ENCODE results near the gene FABP7. TPM values are rescaled to one million over a fixed set of nuclear protein-coding genes. Genes with fewer than 3 reads are reported as not detected.
"Not testable (repeated sequence)": the region's sequence is repeated elsewhere in the genome, so short reads cannot be mapped to it uniquely, and the experiment has no call there.

Gene FABP7
- total RNA-seq, 1 donor from 2014 or later, result not detected

DNA sequence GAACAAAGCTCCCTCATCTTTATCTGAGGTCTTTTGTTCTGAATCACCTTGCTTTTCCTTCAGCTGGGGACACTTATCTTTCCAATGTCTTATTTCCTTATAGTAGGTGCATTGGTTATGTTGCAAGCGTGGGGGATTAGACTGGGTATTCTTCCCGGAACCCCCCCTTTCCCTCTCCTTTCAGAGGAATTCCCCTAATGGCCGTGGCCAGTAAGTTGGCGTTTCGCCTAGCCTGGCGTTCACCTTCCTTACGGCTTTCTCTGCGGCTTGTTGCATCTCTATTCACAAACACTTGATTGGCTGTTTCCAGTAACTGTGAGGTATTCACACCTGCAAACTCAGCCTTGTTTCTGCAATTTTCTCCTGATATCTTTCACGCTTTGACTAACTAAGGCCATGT, 32.8 kb upstream of the FABP7 start:
- Histone ChIP-seq H3K4me1 (no peaks in the 10 kb centered on the region), H3K4me3 (no peak overlapping the region), H3K9me3 (no peaks in the 10 kb centered on the region), H3K27me3 (no peaks in the 10 kb centered on the region), H3K27ac (no peak overlapping the region), H3K36me3 (no peaks in the 10 kb centered on the region)
- ATAC-seq, result no peak
- intact Hi-C loops (cut with DNase I), result no loop called here
- no peak for TF ChIP-seq CTCF (IDR thresholded peaks at IDR 0.05)
- peak; percentile 72 for DNase-seq

DNA sequence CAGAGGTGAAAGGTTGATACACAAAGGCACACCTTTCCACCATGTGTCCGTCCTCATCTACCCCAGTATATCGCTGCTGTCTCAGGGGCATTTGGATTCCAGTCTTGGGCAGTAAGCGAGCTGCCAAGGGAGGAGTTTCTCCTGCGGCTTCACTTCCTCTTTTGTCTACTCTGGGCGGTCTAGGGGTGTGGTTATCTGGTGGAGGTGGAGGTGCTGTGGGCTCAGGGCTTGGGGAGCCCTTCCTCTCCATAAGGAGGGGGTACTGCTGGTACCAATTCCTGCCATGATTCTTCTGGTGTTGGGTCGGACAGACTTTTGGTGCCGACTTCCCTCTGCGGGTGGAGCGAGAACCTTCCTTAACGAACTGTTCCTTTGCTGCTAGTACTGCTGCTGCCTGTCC, 31.9 kb upstream of the FABP7 start:
- no peaks in the 10 kb centered on the region for H3K9me3 ChIP-seq
- H3K27ac ChIP-seq, result no peak overlapping the region
- H3K4me3 ChIP-seq, result no peak overlapping the region
- intact Hi-C loops (cut with DNase I), result no loop called here
- no peak for TF ChIP-seq CTCF (IDR thresholded peaks at IDR 0.05)
- H3K36me3 ChIP-seq, result no peaks in the 10 kb centered on the region
- ATAC-seq (no peak), DNase-seq (no peak)
- H3K4me1 ChIP-seq, result no peaks in the 10 kb centered on the region
- H3K27me3 ChIP-seq, result no peaks in the 10 kb centered on the region

DNA sequence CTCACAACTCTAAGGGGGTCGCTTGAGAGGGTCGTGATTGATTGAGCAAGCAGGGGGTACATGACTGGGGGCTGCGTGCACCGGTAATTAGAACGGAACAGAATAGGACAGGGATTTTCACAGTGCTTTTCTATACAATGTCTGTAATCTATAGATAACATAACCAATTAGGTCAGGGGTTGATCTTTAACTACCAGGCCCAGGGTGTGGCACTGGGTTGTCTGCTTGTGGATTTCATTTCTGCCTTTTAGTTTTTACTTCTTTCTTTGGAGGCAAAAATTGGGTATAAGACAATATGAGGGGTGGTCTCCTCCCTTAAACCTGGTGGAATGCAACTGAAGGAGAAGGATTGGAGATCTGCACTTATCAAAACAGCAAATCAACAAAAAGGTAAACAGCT, 30.6 kb upstream of the FABP7 start:
- H3K4me1 ChIP-seq; ATAC-seq; H3K36me3 ChIP-seq; DNase-seq; H3K4me3 ChIP-seq; H3K9me3 ChIP-seq; H3K27me3 ChIP-seq; H3K27ac ChIP-seq; intact Hi-C loops (cut with DNase I): not testable (repeated sequence)

- TF ChIP-seq CTCF (IDR thresholded peaks at IDR 0.05), result no peak
- peaks cover 5% of the 10 kb centered on the region for H3K4me1 ChIP-seq
- no peaks in the 10 kb centered on the region for H3K27me3 ChIP-seq
- intact Hi-C loops (cut with DNase I), result no loop called here
- ATAC-seq (no peak), DNase-seq (no peak)
- no peaks in the 10 kb centered on the region for H3K9me3 ChIP-seq
- no peak overlapping the region for H3K4me3 ChIP-seq
- H3K27ac ChIP-seq, result no peak overlapping the region
- no peaks in the 10 kb centered on the region for H3K36me3 ChIP-seq
Observed at GRCh38 chr6:122749451-122750050, 30.0 kb upstream of the FABP7 start.

DNA sequence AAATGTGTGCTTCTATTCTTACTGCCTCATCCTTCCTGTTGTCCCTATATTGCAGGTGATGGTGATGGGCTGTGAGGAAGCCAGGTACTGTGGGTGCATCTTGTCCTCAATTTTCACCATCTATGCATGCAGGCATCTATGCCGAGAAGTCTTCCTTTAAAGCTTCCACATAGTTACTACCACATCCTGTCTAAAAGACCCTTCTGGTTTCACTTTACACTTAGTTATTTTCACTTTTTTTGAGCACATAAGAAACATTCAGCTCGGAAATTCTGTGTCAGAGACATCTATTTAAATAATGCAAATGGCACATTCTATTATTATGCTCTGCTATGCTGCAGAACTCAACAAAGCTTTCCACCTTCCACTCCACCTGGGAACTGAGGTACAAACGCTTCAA, 28.2 kb upstream of the FABP7 start:
- Histone ChIP-seq H3K4me3 (no peak overlapping the region), H3K9me3 (no peaks in the 10 kb centered on the region), H3K27me3 (no peaks in the 10 kb centered on the region), H3K27ac (no peak overlapping the region), H3K4me1 (peaks cover 5% of the 10 kb centered on the region), H3K36me3 (no peaks in the 10 kb centered on the region)
- intact Hi-C loops (cut with DNase I), result no loop called here
- TF ChIP-seq CTCF (IDR thresholded peaks at IDR 0.05), result no peak
- ATAC-seq, result no peak
- DNase-seq, result no peak

DNA sequence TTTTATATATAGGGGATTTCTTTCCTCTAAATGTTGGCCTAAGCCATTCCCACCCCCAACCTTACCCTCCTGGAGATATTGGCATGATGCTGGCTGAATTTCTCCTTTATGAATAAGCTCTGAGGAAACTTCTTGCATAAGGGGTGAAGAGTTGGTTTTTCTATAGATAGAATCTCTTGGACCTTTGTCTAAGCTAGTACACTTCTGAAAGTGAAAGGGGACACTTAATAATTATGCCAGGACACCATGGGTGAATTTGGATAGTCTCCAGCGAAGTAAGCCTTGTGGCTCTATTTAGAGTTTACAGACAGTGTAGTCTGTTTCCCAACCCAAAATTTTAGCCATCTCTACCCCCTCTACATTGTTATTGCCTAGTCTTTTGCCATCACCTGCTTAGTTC, 27.1 kb upstream of the FABP7 start:
- no peak for DNase-seq
- H3K27ac ChIP-seq, result peak overlapping the region; percentile 63
- no peak for TF ChIP-seq CTCF (IDR thresholded peaks at IDR 0.05)
- H3K4me1 ChIP-seq, result peaks cover 5% of the 10 kb centered on the region
- ATAC-seq, result no peak
- H3K27me3 ChIP-seq, result no peaks in the 10 kb centered on the region
- no peaks in the 10 kb centered on the region for H3K36me3 ChIP-seq
- H3K4me3 ChIP-seq, result no peak overlapping the region
- H3K9me3 ChIP-seq, result no peaks in the 10 kb centered on the region
- intact Hi-C loops (cut with DNase I), result no loop called here

All from upper lobe of right lung (tissue), 1 donor.